Measurements from ENCODE around the gene PODN. TPM values are rescaled to one million over a fixed set of nuclear protein-coding genes. Genes with fewer than 3 reads are reported as not detected.

Gene PODN
- total RNA-seq, 1 experiment from 2014 or later, result not detected

DNA sequence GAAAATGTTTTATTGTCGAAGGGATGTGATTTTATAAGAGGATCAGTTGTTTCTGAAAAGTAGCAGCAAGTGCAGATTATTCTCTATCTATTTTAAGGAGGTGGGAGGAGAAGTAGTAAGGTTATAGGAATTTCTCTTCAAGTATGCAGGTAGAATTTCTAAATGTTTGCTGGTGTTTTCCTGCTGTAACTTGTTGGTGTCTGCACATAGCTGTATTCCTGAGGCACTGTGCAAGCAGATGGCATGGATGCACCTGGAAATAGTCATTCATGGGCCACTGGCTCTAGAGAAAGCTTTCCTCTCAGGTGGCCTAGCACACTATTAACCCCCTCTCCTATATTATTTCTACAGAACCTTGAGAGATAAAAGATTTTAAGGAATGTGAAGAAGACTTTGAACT lies 30.3 kb upstream of the PODN start:
- no peak overlapping the region for H3K4me3 Mint-ChIP-seq (ENCODE audit: unreplicated experiment)
- intact Hi-C loops (cut with micrococcal nuclease), result no loop called here
- CTCF ChIA-PET, result interaction anchor here (0.6 kb wide), 1 partner anchor 101 kb away, joined by 3 read pairs; no protein-coding TSS in a partner anchor
- H3K9me3 Mint-ChIP-seq (ENCODE audit: unreplicated experiment), result no peaks in the 10 kb centered on the region
- H3K27ac Mint-ChIP-seq (ENCODE audit: low read depth, unreplicated experiment), result no peak overlapping the region
- H3K36me3 Mint-ChIP-seq (ENCODE audit: insufficient read depth, unreplicated experiment), result peaks cover 34% of the 10 kb centered on the region
- H3K4me1 Mint-ChIP-seq (ENCODE audit: insufficient read depth, unreplicated experiment), result peaks cover 6% of the 10 kb centered on the region
- no peaks in the 10 kb centered on the region for H3K27me3 Mint-ChIP-seq (ENCODE audit: insufficient read depth, unreplicated experiment)
- POLR2A ChIA-PET, result no interaction called here
- TF ChIP-seq, protein P1, sequence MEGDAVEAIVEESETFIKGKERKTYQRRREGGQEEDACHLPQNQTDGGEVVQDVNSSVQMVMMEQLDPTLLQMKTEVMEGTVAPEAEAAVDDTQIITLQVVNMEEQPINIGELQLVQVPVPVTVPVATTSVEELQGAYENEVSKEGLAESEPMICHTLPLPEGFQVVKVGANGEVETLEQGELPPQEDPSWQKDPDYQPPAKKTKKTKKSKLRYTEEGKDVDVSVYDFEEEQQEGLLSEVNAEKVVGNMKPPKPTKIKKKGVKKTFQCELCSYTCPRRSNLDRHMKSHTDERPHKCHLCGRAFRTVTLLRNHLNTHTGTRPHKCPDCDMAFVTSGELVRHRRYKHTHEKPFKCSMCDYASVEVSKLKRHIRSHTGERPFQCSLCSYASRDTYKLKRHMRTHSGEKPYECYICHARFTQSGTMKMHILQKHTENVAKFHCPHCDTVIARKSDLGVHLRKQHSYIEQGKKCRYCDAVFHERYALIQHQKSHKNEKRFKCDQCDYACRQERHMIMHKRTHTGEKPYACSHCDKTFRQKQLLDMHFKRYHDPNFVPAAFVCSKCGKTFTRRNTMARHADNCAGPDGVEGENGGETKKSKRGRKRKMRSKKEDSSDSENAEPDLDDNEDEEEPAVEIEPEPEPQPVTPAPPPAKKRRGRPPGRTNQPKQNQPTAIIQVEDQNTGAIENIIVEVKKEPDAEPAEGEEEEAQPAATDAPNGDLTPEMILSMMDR (IDR thresholded peaks at IDR 0.05; ENCODE audit: unreplicated experiment), result no peak
- BruUV-seq (replicated peaks), result no TSS peak
- no peak for DNase-seq (ENCODE audit: unreplicated experiment)

DNA sequence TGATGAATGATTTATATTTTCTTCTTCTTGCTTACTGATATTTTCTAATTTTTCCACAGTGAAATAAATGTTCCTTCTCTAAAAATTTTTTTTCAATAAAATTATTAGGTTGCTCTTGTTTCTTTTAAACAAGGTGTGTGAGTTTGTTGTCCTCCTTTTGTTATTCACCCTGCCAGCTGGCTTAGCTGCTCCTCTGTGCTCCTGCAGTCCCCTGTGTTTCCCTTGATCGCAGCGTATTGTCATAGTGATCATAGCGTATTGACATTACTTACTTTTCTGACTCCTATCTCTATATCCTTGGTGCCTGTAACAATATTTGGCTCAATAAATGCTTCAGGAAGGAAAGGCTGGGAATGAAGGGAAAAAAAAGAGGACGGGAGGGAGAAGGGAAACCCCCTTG lies 24.9 kb upstream of the PODN start:
- no TSS peak for BruUV-seq (replicated peaks)
- ChIA-PET POLR2A (no interaction called here), CTCF (no interaction called here)
- no peak overlapping the region for H3K4me3 Mint-ChIP-seq (ENCODE audit: unreplicated experiment)
- TF ChIP-seq, protein P1 (IDR thresholded peaks at IDR 0.05; ENCODE audit: unreplicated experiment), result no peak
- H3K36me3 Mint-ChIP-seq (ENCODE audit: insufficient read depth, unreplicated experiment), result peaks cover 26% of the 10 kb centered on the region
- H3K27me3 Mint-ChIP-seq (ENCODE audit: insufficient read depth, unreplicated experiment), result no peaks in the 10 kb centered on the region
- no peaks in the 10 kb centered on the region for H3K9me3 Mint-ChIP-seq (ENCODE audit: unreplicated experiment)
- intact Hi-C loops (cut with micrococcal nuclease), result no loop called here
- no peak overlapping the region for H3K27ac Mint-ChIP-seq (ENCODE audit: low read depth, unreplicated experiment)
- DNase-seq (ENCODE audit: unreplicated experiment), result no peak
- H3K4me1 Mint-ChIP-seq (ENCODE audit: insufficient read depth, unreplicated experiment), result no peaks in the 10 kb centered on the region

DNA sequence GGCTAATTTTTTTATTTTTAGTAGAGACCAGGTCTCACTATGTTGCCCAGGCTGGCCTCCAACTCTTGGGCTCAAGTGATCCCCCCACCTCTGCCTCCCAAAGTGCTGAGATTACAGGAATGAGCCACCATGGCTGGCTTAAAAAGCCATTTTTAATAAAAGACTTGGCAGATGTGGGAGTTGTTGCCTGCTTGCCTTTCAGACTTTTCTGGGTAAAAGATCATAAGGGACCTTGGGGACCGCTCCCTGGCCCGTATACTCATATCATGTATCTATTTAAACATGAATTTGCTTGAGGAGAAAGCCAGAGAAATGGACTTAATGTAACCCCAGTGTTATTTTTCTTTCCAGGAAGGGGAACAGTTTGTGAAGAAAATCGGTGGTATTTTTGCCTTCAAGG lies 23.4 kb upstream of the PODN start:
- CTCF ChIA-PET, result no interaction called here

DNA sequence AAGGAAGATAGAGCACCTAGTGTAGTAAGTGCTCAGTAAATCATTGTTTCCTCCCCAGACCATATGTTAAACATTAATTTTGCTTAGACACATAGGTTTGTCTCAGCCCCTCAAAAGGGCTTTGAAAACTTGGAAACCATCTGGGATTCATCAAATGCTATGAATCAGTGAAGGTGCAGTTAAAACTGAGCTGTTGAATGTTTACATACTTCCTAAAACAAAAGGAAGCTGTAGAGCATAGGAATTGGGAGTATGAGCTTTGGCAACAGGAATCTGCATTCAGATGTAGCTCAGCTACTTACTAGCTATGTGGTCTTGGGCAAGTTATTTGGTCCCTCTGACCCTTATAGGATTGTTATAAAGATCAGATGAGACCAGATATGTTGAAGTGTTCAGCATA lies 18.7 kb upstream of the PODN start:
- Mint-ChIP-seq H3K4me3 (ENCODE audit: unreplicated experiment) (no peak overlapping the region), H3K4me1 (ENCODE audit: insufficient read depth, unreplicated experiment) (no peaks in the 10 kb centered on the region), H3K27ac (ENCODE audit: low read depth, unreplicated experiment) (no peak overlapping the region), H3K27me3 (ENCODE audit: insufficient read depth, unreplicated experiment) (no peaks in the 10 kb centered on the region), H3K9me3 (ENCODE audit: unreplicated experiment) (no peaks in the 10 kb centered on the region), H3K36me3 (ENCODE audit: insufficient read depth, unreplicated experiment) (peaks cover 20% of the 10 kb centered on the region)
- CTCF ChIA-PET, result no interaction called here
- intact Hi-C loops (cut with micrococcal nuclease), result no loop called here
- TF ChIP-seq, protein P1 (IDR thresholded peaks at IDR 0.05; ENCODE audit: unreplicated experiment), result no peak
- BruUV-seq (replicated peaks), result no TSS peak
- POLR2A ChIA-PET, result interaction anchor here (1.5 kb wide), 1 partner anchor 16 kb away, joined by 3 read pairs; no protein-coding TSS in a partner anchor
- DNase-seq (ENCODE audit: unreplicated experiment), result no peak

More for the DNA sequence above, 23.4 kb upstream of the PODN start:
- DNase-seq (ENCODE audit: unreplicated experiment), result no peak
- intact Hi-C loops (cut with micrococcal nuclease), result no loop called here
- no TSS peak for BruUV-seq (replicated peaks)
- no peaks in the 10 kb centered on the region for H3K27me3 Mint-ChIP-seq (ENCODE audit: insufficient read depth, unreplicated experiment)
- no peak overlapping the region for H3K27ac Mint-ChIP-seq (ENCODE audit: low read depth, unreplicated experiment)
- H3K36me3 Mint-ChIP-seq (ENCODE audit: insufficient read depth, unreplicated experiment), result peaks cover 14% of the 10 kb centered on the region
- POLR2A ChIA-PET, result no interaction called here
- no peaks in the 10 kb centered on the region for H3K4me1 Mint-ChIP-seq (ENCODE audit: insufficient read depth, unreplicated experiment)
- TF ChIP-seq, protein P1 (IDR thresholded peaks at IDR 0.05; ENCODE audit: unreplicated experiment), result no peak
- H3K4me3 Mint-ChIP-seq (ENCODE audit: unreplicated experiment), result no peak overlapping the region
- H3K9me3 Mint-ChIP-seq (ENCODE audit: unreplicated experiment), result no peaks in the 10 kb centered on the region
